Right ventricle myocardium superior (tissue), 1 donor: ENCODE data around the gene ZNF214. TPM values are rescaled to one million over a fixed set of nuclear protein-coding genes. Genes with fewer than 3 reads are reported as not detected.

ENCODE experiments used
- ATAC-seq: fragments of 200-7000 bp; cut with Tn5 transposase; one replicate; pipeline ENCODE4 v1.9.1; 2020; ENCODE audit warnings: mild to moderate bottlenecking; ENCODE audit not compliant: poor library complexity
- DNase-seq: peaks from one replicate; pipeline ENCODE4 v3.0.0-alpha.2; 2020
- intact Hi-C: fragments of 100-400 bp; cut with DNase I; formaldehyde crosslinking; loops from one replicate; pipeline ENCODE4 v1.11.2; 2022
- long read RNA-seq: library from polyadenylated mRNA; unstranded; transcript quantifications from one replicate; pipeline ENCODE4 v2.0.0, GENCODE V29; 2021
- total RNA-seq: library from RNA; stranded (reverse); fragmentation: NEBNext Ultra II Directional; extraction: Animal tissue kit (Norgen Biotek cat#: 25700); gene quantifications from one replicate; pipeline ENCODE4 v1.2.1, GENCODE V29; 2021
- donor health status: DM: no; HTN: yes; CAD: no; lungs with severe emphysema.

ZNF214 gene
- 1.9 TPM for total RNA-seq
- long read RNA-seq, partial matches to known transcripts = 0 of 3 reads
- long read RNA-seq, other reads (novel, unspliced or antisense) = 2 of 3 reads

DNA sequence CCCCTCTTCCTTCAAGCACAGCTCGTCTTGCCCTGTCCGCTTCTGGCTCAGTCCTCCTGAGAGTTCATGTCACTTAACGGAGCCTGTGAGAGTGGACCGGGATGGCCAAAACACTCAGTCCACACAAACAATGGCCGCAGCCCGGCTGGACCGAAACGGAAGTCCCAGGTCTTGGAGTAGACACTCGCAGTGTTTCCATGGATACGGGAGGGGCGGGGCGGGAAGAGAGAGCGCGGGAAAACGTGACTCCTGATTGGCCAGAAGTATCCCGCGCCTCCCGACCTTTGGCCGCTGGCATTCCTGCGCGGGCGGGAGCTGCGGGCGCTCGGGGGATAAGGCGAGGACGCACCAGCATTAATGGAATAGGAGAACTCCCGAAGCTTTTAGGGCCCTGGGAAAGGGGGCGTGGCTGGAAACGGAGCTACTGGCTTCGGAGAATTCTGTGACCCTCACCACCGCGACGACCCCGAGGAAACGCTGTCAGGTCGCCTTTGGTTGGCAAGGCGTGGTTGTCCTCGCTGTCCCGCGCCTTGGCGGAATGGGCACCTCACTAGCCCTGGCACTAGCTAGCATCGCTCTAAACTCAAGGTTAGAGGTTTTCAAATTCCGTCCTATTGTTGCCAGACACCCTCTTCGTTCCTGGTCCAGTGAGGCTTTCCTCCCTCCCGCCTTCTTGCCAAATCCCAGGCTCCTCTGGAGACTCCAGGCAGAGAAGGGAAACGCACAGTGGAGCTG lies at the start of gene ZNF214, which contains the start of gene NLRP14:
Gene ZNF214, minus strand, starts transcription at position 164 of the 735 bp plus-strand sequence. CDS start 17,511 bp downstream, outside the sequence.
Gene NLRP14, plus strand, starts transcription at position 297 of the 735 bp plus-strand sequence. CDS start 18,108 bp downstream, outside the sequence.
- intact Hi-C loops = no loop called here
- DNase-seq (peak; percentile 94), ATAC-seq (peak; percentile 100)

- ATAC-seq = no peak
- intact Hi-C loops = no loop called here
- no peak for DNase-seq
Measured at GRCh38 chr11:7062534-7062933, 42.4 kb upstream of the ZNF214 start.

DNA sequence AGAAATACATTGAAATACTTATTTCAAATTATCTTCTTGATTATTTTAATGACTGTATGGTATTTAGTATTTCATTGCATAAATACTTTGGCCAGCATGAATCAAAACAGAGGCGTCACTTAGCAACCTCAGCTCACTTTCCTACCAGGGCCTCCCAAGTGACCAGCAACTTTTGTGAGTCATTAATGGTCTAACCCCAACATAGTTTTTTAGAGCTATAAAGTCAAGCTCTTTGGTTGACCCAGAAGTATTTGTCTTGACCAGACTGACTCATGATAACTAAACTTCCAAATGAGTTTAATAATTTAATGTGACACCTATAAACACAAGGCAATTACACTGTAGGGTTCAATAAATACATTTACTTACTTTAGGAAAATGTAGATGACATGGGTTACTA lies 40.7 kb upstream of the ZNF214 start:
- ATAC-seq (peak; percentile 86), DNase-seq (no peak)
- intact Hi-C loops = no loop called here

DNA sequence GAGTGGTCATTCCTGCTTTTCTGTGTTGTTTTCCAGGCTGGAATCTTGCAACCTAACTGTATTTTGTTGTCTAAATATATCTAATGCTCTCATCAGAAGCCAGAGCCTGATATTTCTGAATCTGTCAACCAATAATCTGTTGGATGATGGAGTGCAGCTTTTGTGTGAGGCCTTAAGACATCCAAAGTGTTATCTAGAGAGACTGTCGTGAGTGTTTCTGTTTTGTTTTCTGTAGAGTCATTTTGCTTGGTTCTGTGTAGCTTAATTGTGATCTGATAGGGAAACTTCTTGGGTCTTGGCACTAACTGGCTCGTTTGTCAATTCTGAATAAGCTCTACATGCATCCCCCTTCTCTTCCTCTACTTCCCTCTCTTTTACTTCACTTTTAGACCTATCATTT lies 37.5 kb upstream of the ZNF214 start:
- peak; percentile 20 for ATAC-seq
- DNase-seq = no peak
- intact Hi-C loops = no loop called here

DNA sequence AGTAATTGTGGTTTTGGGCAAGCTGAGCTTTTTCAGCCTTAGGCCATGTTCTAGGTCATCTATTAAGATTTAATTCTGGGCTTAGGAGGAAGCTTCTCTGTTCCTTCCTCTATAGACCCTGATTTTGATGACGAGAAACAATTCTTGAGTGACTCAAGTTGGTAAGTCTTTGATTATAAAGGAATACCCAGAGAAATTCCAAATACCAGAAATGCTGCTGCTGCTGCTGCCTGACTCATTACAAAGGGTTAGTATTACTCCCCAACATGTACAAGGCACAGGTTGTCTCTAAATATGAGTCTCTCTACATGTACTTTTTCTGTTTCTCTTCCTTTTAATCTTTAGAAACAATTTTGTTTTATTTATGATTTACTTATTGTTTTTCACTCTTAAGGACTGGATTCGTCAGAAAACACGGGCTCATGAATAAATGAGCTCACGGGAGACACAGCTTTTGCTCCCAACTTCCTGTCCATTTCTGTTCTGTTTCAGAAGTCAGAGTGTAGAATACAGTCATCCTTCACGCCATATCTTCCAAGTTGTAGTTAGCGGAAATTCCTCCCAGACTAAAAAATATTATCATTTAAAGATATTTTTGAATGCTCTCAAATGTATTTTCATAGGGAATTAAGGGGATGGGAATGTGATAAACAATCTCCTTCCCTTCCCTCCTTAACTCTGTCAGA lies 36.8 kb upstream of the ZNF214 start:
- intact Hi-C loops = no loop called here
- DNase-seq (no peak), ATAC-seq (no peak)

DNA sequence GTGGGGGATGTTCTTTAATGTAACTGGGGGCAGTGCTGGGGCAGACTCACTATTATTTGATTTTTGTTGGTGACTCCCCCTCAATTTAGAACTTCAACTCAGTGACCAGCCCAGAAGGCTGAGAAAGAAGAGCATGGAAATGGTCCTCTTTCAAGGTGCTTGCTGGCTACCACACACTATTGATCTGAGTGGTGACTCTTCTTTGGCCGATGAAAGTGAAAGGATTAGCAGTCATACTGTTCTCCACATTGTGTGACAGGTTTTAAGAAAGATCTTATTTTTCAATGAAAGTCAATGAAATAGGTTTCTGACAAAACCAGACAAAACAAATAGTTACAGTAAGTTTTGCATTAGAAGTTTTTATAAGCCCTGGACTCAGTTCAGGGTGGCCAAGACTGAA lies 30.0 kb upstream of the ZNF214 start:
- ATAC-seq = no peak
- DNase-seq = no peak
- intact Hi-C loops = no loop called here

DNA sequence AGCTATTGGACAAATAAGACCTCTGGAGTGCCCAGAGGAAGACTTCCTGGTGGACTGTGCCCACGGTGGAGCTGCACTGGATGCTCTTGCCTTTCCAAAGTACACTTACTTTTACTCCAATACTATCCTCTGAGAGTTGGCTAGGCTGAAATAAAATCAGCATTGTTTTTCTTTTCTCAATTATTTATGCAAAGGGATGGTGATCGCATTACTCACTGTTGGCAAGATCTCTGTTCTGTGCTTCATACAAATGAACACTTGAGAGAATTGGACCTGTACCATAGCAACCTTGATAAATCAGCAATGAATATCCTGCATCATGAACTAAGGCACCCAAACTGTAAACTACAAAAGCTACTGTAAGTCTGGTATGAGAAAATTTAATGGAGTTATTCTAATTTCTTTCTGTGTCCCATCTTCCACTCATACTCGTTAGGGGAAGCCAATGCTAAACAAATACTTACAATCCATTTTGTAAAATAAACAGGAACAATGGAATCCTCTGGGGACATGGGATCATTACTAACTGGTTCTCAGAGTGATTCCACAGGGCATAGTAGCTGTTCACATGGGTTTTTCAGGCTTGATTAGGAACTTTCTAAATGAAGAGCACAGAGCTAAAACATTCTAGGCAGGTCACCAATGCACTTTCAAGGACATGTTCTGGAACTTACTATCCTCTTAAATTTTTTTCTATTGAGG lies 26.5 kb upstream of the ZNF214 start:
- no peak for ATAC-seq
- DNase-seq = no peak
- intact Hi-C loops = no loop called here

DNA sequence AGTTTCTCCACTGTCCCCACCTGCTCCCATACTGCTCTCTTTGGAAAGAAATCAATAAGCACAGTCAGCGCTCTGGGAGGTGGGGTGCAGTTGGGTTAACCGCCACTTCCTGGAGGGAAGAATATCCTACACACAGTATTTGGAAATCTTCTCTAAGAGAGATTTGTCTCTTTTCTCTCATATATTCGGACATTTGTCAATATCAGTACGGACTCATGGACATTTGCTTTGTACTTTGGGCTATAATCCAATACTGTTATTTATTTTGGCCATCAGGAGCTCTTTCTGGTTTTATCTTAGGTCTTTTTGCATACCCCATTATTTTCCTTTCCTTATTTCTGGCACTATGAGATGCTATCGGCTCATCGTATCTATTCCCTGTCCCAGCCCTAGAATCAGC lies 13.9 kb upstream of the ZNF214 start:
- no peak for DNase-seq
- intact Hi-C loops = no loop called here
- ATAC-seq = no peak

DNA sequence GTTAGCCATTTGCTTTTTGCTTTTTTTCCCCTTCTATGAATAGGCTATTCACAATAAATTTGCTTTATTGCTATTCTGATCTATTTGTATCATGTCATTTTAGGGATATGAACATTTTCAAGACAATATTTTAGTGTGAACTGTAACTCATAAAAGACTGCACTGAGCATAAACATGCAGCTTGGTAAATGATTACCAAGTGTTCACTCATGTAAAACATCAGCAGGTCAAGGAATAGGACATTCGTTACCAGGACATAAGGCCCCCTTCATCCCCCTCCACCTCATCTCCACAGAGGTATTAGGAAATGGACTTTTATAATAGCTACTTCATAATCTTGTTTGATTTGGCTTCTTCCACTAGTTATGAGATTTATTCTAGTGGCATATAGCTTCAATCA lies 12.5 kb upstream of the ZNF214 start:
- intact Hi-C loops = no loop called here
- no peak for ATAC-seq
- no peak for DNase-seq

- ATAC-seq = no peak
- DNase-seq = no peak
- intact Hi-C loops = no loop called here
Measured at GRCh38 chr11:7031471-7031871, 11.3 kb upstream of the ZNF214 start.

GRCh38 chr11:7030836-7031235 lies 10.7 kb upstream of the ZNF214 start:
- ATAC-seq (no peak), DNase-seq (no peak)
- intact Hi-C loops = no loop called here

DNA sequence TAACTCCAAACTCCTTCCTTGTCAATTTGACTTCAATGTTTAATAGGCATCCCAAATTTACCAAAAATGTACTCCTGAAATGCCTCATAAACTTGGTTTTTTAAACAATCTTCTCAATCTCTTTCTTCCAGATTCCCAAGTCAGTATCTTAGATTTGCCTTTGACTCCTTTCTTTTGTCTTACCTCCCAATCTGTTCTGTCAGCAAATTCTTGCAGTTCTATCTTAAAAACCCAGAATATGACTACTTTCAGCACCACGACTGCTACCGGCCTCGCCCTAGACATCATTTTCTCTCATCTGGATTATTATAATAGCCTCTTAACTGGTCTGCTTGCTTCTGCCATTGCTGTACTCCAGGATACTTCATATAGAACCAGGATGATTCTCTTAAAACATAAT lies 8.0 kb upstream of the ZNF214 start:
- intact Hi-C loops = no loop called here
- ATAC-seq = no peak
- no peak for DNase-seq

GRCh38 chr11:7021318-7021717 lies 1.2 kb upstream of the ZNF214 start:
- ATAC-seq (no peak), DNase-seq (no peak)
- intact Hi-C loops = no loop called here

DNA sequence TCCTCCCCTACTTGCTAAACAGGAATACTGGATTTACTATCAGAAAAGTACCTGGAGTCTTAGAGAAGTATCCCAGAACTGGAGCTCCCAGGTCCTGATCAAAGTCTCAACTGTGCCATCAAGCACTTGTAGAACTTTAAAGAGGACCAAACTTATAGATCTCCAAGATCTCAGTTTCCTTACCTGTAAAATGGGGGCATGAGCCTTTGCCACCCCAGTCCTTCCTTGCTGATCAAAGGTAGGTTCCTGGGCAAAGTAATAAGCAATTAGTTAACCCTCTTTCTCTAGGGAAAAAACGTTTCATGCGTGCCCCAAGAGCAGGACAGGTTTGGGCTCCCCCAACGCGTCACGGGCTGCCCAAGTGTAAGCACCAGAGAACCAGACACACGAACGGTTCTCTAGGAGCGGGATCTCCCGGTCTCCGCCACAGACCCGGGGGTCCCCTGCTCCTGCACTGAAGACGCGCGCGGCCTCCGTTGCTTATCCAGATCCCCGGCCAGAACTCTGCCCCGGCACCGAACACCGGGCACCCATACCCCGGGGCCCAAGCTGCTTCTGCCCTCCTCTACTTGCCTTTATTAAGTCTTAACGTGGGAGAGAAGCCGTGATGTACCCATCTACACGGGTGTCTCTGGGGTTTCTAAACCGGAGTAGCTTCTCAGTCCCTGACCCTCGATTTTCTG lies 505 bp downstream of the ZNF214 start:
- intact Hi-C loops = no loop called here
- peak; percentile 55 for ATAC-seq
- DNase-seq = peak; percentile 51

- DNase-seq (no peak), ATAC-seq (no peak)
- intact Hi-C loops = no loop called here
Measured at GRCh38 chr11:7016011-7016410, 4.1 kb downstream of the ZNF214 start.

GRCh38 chr11:7014118-7014517 lies 6.0 kb downstream of the ZNF214 start:
- no peak for ATAC-seq
- intact Hi-C loops = no loop called here
- DNase-seq = no peak

DNA sequence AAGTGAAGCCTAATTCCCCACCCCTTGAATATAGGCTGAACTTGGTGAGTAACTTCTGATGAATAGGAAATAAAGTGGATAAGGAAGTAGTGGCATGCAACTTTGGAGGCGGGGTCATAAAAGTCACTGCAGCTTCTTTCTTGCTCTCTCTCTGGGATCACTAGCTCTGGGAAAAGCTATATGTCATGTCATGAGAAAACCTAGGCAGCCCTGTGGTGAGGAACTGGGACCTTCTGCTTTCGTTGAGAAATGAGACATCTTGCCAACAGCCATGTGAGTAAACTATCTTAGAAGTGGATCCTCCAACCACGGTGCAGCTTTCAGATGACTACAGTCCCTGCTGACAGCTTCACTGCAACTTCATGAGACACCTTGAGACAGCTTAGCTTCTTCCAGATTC lies 15.7 kb downstream of the ZNF214 start:
- intact Hi-C loops = no loop called here
- ATAC-seq (no peak), DNase-seq (no peak)

DNA sequence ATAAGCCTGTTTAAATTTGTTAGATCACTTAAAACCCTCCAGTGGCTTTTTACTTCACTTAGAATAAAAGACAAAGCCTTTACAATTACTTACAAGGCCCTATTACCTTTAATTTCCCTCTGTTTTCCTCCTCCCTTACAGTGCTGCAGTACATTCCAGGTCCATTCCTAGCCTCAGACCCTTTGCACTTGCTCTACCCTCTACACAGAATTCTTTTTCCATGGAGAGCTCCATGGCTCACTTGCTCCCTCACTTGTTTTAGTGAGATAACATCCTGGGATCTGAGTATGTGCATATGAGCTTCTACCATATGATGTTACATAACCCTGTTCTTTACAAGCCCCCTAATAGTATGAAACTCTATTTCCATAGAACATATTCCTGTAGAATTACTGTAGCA lies 24.4 kb downstream of the ZNF214 start:
- no peak for DNase-seq
- intact Hi-C loops = no loop called here
- no peak for ATAC-seq
